ENCODE results near the gene CD177. TPM values are rescaled to one million over a fixed set of nuclear protein-coding genes. Genes with fewer than 3 reads are reported as not detected.
"Not testable (repeated sequence)": the region's sequence is repeated elsewhere in the genome, so short reads cannot be mapped to it uniquely, and the experiment has no call there.

Gene CD177
- total and polyA plus RNA-seq, 2 of the 8 experiments (the other 6 are each of a cell fraction or from before 2014, with no cell fraction given): 3.4 to 10.0 TPM

GRCh38 chr19:43339243-43339930 is 14.1 kb upstream of the CD177 start:
- H3K27me3 ChIP-seq (replicated peaks in 1 of 4; ENCODE audit: control insufficient read depth in 3 of 4, extremely low read depth in 1 of 4, insufficient read depth in 3 of 4, low read length in 3 of 4); H2BK15ac ChIP-seq (ENCODE audit: low read length); H4K20me1 ChIP-seq (replicated peaks in 1 of 2; ENCODE audit: control insufficient read depth in 1 of 2, insufficient read depth in 2 of 2, low read length in 2 of 2); H2BK5ac ChIP-seq (ENCODE audit: low read depth, low read length); H3K9me3 ChIP-seq (ENCODE audit: insufficient read depth in 2 of 2, low read depth in 1 of 2, low read length in 1 of 2); H4K91ac ChIP-seq (replicated peaks; ENCODE audit: insufficient read length, low read length); CTCF ChIA-PET (ENCODE audit: partially characterized antibody); H4K5ac ChIP-seq (ENCODE audit: insufficient read length, low read depth, low read length); DNase-seq (ENCODE audit: low read depth in 1 of 2, low spot score in 2 of 2); H3K23me2 ChIP-seq (ENCODE audit: low read depth, low read length); H3K4me3 ChIP-seq (ENCODE audit: extremely low read depth in 1 of 4, insufficient read depth in 2 of 4, low read depth in 3 of 4, low read length in 4 of 4); H2AK5ac ChIP-seq (ENCODE audit: low read depth, low read length); H3K4me2 ChIP-seq (ENCODE audit: insufficient read depth in 1 of 2, low read depth in 2 of 2, low read length in 2 of 2); H3K18ac ChIP-seq (ENCODE audit: extremely low read depth, low read length); H2AFZ ChIP-seq (ENCODE audit: low read length); H3K79me1 ChIP-seq (ENCODE audit: low read depth, low read length); H3K36me3 ChIP-seq (ENCODE audit: control insufficient read depth in 2 of 4, insufficient read depth in 4 of 4, low read length in 3 of 4); H3K27ac ChIP-seq (ENCODE audit: low read depth, low read length); H3K23ac ChIP-seq (ENCODE audit: insufficient read length); H2BK12ac ChIP-seq (ENCODE audit: low read depth, low read length); H2BK20ac ChIP-seq (ENCODE audit: low read length); POLR2A ChIA-PET (ENCODE audit: partially characterized antibody); H3K56ac ChIP-seq (replicated peaks; ENCODE audit: insufficient read length, low read depth, low read length); H3K14ac ChIP-seq (ENCODE audit: insufficient read length); FAIRE-seq; H3K4me1 ChIP-seq (replicated peaks in 1 of 4; ENCODE audit: control insufficient read depth in 3 of 4, insufficient read depth in 4 of 4, low read length in 3 of 4); H3K4ac ChIP-seq (replicated peaks; ENCODE audit: insufficient read length, low read depth, low read length); H2BK120ac ChIP-seq (replicated peaks; ENCODE audit: low read depth, low read length); H3K79me2 ChIP-seq (ENCODE audit: control insufficient read depth in 1 of 2, insufficient read depth in 2 of 2, low read length in 2 of 2); H3K9ac ChIP-seq (replicated peaks in 1 of 4; ENCODE audit: extremely low read depth in 1 of 4, low read depth in 3 of 4, low read length in 3 of 4); H4K8ac ChIP-seq (ENCODE audit: extremely low read depth, insufficient read depth, low read length): not testable (repeated sequence)
- 90% methylated on average over 6 of the region's 6 CpGs; no CpG with 5 or more reads in 1 of the 2 experiments for WGBS, 2 experiments (ENCODE audit: extremely low coverage in 1 of 2, insufficient coverage in 1 of 2, insufficient read length in 1 of 2, insufficient replicate concordance in 2 of 2, low coverage in 1 of 2, low lambda C conversion rate in 2 of 2, missing lambda C conversion rate in 1 of 2)

- H3K79me2 ChIP-seq (ENCODE audit: control insufficient read depth in 1 of 2, insufficient read depth in 2 of 2, low read length in 2 of 2); H3K18ac ChIP-seq (ENCODE audit: extremely low read depth, low read length); POLR2A ChIA-PET (ENCODE audit: partially characterized antibody); H3K9ac ChIP-seq (replicated peaks in 1 of 4; ENCODE audit: extremely low read depth in 1 of 4, low read depth in 3 of 4, low read length in 3 of 4); H3K56ac ChIP-seq (replicated peaks; ENCODE audit: insufficient read length, low read depth, low read length); H3K23me2 ChIP-seq (ENCODE audit: low read depth, low read length); H3K23ac ChIP-seq (ENCODE audit: insufficient read length); H3K14ac ChIP-seq (ENCODE audit: insufficient read length); H2BK12ac ChIP-seq (ENCODE audit: low read depth, low read length); H2BK15ac ChIP-seq (ENCODE audit: low read length); H3K4ac ChIP-seq (replicated peaks; ENCODE audit: insufficient read length, low read depth, low read length); H3K27ac ChIP-seq (ENCODE audit: low read depth, low read length); H2BK5ac ChIP-seq (ENCODE audit: low read depth, low read length); H3K9me3 ChIP-seq (ENCODE audit: insufficient read depth in 2 of 2, low read depth in 1 of 2, low read length in 1 of 2); H3K4me3 ChIP-seq (ENCODE audit: extremely low read depth in 1 of 4, insufficient read depth in 2 of 4, low read depth in 3 of 4, low read length in 4 of 4); H3K4me1 ChIP-seq (replicated peaks in 1 of 4; ENCODE audit: control insufficient read depth in 3 of 4, insufficient read depth in 4 of 4, low read length in 3 of 4); H4K8ac ChIP-seq (ENCODE audit: extremely low read depth, insufficient read depth, low read length); H4K91ac ChIP-seq (replicated peaks; ENCODE audit: insufficient read length, low read length); H3K4me2 ChIP-seq (ENCODE audit: insufficient read depth in 1 of 2, low read depth in 2 of 2, low read length in 2 of 2); H2AK5ac ChIP-seq (ENCODE audit: low read depth, low read length); H2AFZ ChIP-seq (ENCODE audit: low read length); DNase-seq (ENCODE audit: low read depth in 1 of 2, low spot score in 2 of 2); H3K79me1 ChIP-seq (ENCODE audit: low read depth, low read length); FAIRE-seq; H2BK20ac ChIP-seq (ENCODE audit: low read length); H4K20me1 ChIP-seq (replicated peaks in 1 of 2; ENCODE audit: control insufficient read depth in 1 of 2, insufficient read depth in 2 of 2, low read length in 2 of 2); H3K27me3 ChIP-seq (replicated peaks in 1 of 4; ENCODE audit: control insufficient read depth in 3 of 4, extremely low read depth in 1 of 4, insufficient read depth in 3 of 4, low read length in 3 of 4); H3K36me3 ChIP-seq (ENCODE audit: control insufficient read depth in 2 of 4, insufficient read depth in 4 of 4, low read length in 3 of 4); H2BK120ac ChIP-seq (replicated peaks; ENCODE audit: low read depth, low read length); H4K5ac ChIP-seq (ENCODE audit: insufficient read length, low read depth, low read length): not testable (repeated sequence)
- CTCF ChIA-PET (ENCODE audit: partially characterized antibody): interaction anchor here (0.6 kb wide), 1 partner anchor 191 kb away, joined by 3 read pairs; no protein-coding TSS in a partner anchor
- 81% methylated on average over 2 of the region's 2 CpGs; no CpG with 5 or more reads in 1 of the 2 experiments for WGBS, 2 experiments (ENCODE audit: extremely low coverage in 1 of 2, insufficient coverage in 1 of 2, insufficient read length in 1 of 2, insufficient replicate concordance in 2 of 2, low coverage in 1 of 2, low lambda C conversion rate in 2 of 2, missing lambda C conversion rate in 1 of 2)
Observed at GRCh38 chr19:43340101-43340500, 13.4 kb upstream of the CD177 start.
